T-helper 2 cell (primary cell): ENCODE data around the gene FOXD2.
A peak's percentile ranks its signal among the peaks of the same experiment; 100 is the strongest.

Experiments
- DNase-seq, 5 experiments: peaks; one replicate each; pipeline versions ENCODE4 v3.0.0 to v3.0.0-alpha.2; 2012 to 2022
- total RNA-seq, 2 donors: gene quantifications; one replicate each; lab custom pipeline; 2026; lab: John Stamatoyannopoulos, UW

Gene FOXD2
- total RNA-seq, result 1.3 to 2.2 reads per million in 2 donors

DNA sequence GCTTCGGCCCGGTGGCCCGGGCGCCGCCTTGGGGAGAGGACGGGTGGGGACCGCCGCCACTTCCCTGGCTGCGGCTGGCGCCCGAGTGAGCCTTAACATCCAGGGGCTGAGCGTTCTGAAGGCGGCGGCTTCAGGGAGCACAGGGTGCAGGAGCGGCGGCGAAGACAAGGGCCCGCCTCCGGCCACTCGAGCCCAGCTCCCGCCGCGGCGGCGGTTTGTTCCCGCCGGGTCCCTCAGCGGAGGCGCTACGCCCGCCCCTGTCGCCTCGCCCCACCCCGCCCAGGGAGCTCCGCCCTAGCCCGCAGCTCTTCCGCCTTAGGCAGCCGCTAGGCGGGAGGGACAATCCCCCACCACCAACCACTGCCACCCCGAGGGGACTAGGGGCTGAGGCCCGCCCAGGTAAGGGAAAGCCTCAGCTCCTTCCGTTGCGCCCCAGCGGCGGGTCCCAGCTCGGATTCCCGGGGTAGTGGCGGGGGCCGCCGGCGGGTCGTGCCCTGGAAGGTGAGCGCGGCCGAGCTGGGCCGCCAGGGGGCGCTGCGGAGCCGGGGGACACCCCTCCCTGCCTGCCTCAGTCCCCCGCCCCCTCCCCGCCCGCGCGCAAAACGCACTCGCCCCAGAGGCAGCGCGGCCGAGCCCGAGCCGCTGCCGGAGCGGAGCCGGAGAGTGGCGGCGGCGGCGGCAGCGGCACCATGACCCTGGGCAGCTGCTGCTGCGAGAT, at the start of gene FOXD2:
TSS of gene FOXD2 (plus strand) at position 598 of the 718 bp plus-strand sequence. CDS start at position 690, 92 bp downstream.
- peak; percentile 87 to 95 (median 90) for DNase-seq

DNA sequence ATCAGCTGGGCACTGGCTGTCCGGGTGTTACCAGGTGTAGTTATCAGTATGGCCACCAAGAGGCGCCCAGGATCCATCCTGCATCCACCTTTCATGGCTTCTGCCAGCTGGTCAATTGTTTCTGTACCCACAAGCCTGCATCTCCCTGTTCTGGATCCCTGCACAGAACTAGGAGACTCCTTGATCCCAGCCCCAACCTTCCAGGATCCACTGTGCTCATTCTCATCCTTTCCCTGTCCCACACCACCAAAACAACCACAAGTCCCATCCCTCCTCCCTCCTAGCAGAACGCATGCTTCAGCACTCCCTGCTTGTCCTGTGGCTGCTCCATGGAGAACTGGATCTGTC, 49.0 kb upstream of the FOXD2 start:
- peak in 3 of 5 experiments; percentile 17 to 38 (median 27) for DNase-seq

GRCh38 chr1:47389731-47390130, 48.1 kb upstream of the FOXD2 start:
- DNase-seq, result no peak

DNA sequence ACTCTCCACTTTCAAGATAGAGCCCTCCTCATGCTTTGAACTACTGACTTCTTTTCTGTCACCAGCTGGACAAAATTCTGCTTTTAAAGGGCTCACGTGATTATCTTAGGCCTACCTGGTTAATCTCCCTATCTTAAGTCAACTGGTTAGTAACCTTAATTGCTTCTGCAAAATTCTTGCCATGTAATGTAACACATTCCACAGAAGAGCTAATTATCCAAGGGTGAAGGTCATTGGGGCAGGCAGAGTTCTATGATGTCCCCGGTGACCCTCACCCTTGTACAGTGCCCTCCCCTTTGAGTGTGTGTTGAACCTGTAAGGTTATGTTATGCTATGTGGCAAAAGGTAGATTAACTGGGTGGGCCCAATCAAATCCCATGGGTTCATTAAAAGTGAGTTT, 47.0 kb upstream of the FOXD2 start:
- DNase-seq, result no peak

DNA sequence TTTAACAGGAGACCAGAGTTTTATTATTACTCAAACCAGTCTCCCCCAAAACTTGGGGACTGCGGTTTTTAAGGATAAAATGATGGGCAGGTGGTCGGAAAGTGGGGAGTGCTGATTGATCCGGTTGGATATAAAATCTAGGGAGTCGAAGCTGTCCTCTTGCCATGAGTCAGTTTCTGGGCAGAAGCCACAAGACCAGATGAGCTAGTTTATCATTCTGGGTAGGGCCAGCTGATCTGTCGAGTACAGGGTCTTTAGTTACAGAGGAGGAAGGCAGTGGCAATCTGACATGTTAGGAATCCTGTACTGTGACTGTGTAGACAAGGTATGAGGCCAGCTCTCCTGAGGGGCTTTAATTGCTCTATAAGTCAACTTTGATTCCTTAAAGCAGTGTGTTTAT, 44.7 kb upstream of the FOXD2 start:
- no peak for DNase-seq

GRCh38 chr1:47395433-47395832, 42.4 kb upstream of the FOXD2 start:
- no peak for DNase-seq

- no peak for DNase-seq
These were observed 41.1 kb upstream of the FOXD2 start for GRCh38 chr1:47396671-47397196.

- no peak for DNase-seq
These were observed 38.6 kb upstream of the FOXD2 start for GRCh38 chr1:47399138-47399845.

GRCh38 chr1:47399846-47400155, 38.0 kb upstream of the FOXD2 start:
- DNase-seq, result no peak

GRCh38 chr1:47401761-47402160, 36.1 kb upstream of the FOXD2 start:
- DNase-seq, result no peak

DNA sequence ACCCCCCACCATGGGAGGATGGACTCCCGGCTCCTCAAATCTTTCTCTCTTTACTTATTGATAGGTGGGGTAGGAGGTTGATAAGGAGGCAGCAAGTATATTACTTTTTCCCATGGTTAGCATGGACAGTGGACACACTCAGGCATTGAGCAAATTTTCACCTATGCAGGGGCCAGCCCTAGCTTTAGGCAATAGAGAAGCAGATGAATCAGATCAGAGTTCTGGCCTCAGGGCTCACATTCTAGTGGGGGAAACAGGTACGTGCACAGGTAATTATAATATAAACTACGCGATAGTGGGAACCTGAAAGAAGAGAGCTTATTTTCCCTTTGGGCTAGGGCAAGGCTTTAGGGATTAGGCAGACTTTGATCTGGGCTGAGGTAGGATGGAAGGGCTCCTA, 35.3 kb upstream of the FOXD2 start:
- no peak for DNase-seq

DNA sequence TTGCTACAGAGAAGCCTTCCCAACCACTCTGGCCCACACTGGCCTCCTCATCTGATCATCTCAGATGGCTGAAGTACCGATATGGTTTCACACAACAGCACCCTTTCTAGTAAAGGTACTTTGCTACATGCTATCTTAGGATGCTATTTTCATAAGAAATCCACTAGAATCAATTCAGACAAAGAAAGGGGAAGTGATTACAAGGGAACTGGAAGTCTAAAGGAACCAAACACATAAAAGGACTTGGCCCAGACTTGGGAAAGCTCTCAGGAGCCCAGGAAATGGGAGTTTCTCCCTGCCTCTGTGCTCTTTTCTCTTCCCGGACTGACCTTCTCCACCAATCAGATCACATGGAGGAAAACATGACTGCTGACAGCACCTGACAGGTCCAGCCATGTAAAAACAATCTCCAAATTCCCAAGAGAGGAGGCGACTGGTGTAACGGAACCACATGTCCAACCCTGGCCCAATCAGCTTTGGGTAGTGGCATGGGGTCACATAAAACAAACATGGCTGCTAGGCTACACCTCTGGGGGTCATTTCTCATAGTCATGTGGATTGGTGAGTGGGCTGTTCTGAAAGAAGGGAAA, 34.4 kb upstream of the FOXD2 start:
- no peak for DNase-seq

GRCh38 chr1:47405697-47406096, 32.1 kb upstream of the FOXD2 start:
- DNase-seq, result no peak

- no peak for DNase-seq
These were observed 30.9 kb upstream of the FOXD2 start for GRCh38 chr1:47406966-47407365.

DNA sequence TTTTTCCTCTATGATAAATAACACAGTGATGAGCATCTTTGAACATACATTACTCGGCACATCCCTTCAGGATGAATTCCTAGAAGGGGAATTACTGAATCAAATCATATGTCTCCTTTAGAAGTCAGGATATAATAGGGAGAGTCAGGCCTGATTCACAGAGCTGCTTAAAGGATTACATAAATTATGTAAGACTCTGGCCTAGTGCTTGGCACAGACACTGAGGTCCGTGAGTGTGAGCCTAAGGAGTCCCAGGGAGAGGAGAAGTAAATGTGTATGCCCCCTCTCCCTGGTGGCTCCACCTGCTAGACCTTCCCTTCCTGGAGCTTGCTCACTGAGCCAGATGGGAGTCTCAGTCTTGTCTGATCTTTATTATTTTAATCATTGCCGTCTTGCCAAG, 30.4 kb upstream of the FOXD2 start:
- DNase-seq, result no peak

- DNase-seq, result no peak
These were observed 28.4 kb upstream of the FOXD2 start for GRCh38 chr1:47409311-47410067.

GRCh38 chr1:47410068-47410455, 27.8 kb upstream of the FOXD2 start:
- no peak for DNase-seq

DNA sequence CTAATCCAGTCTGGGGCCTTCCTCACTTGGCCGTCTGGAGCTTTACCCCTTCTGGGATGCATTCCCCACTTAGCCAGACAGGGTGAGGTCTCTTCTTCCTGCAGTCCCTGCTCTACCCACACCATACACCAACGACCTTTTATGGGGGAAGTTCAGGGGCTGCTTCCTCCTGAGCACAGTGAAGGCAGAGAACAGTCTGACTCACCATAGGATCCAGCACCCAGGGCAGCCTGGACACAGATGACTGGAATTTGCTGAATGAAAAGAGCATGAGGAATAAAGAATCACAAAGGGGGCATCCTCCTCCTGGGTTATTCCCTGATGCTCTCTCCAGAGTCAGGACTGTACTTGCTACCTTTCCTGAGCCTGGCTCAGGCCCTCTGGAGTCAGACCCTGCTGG, 26.4 kb upstream of the FOXD2 start:
- DNase-seq, result no peak

GRCh38 chr1:47412437-47412836, 25.4 kb upstream of the FOXD2 start:
- no peak for DNase-seq

GRCh38 chr1:47415728-47416318, 22.0 kb upstream of the FOXD2 start, which contains the start of gene FOXE3:
TSS of gene FOXE3 (plus strand) at chr1:47416285. CDS start at chr1:47416316, 31 bp downstream.
- DNase-seq, result no peak

DNA sequence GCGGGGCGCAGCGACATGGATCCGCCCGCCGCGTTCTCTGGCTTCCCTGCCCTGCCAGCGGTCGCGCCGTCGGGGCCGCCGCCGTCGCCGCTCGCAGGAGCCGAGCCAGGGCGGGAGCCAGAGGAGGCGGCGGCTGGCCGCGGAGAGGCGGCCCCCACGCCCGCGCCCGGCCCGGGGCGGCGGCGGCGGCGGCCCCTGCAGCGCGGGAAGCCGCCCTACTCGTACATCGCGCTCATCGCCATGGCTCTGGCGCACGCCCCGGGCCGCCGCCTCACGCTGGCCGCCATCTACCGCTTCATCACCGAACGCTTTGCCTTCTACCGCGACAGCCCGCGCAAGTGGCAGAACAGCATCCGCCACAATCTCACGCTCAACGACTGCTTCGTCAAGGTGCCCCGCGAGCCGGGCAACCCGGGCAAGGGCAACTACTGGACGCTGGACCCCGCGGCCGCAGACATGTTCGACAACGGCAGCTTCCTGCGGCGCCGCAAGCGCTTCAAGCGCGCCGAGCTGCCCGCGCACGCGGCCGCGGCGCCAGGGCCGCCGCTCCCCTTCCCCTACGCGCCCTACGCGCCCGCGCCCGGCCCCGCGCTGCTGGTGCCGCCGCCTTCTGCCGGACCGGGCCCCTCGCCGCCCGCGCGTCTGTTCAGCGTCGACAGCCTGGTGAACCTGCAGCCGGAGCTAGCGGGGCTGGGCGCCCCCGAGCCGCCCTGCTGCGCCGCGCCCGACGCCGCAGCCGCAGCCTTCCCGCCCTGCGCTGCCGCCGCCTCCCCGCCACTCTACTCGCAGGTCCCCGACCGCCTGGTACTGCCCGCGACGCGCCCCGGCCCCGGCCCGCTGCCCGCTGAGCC, 21.3 kb upstream of the FOXD2 start:
- peak in 1 of 5 experiments; percentile 42 for DNase-seq
